Endothelial cell of umbilical vein (primary cell): ENCODE measurements around the gene RAB3GAP1. TPM values are rescaled to one million over a fixed set of nuclear protein-coding genes. Genes with fewer than 3 reads are reported as not detected.

Experiments
- BruUV-seq: library from RNA; stranded (reverse); fragments of 400-500 nt; replicated peaks from 2 replicates; lab custom pipeline; 2021; lab: Mats Ljungman, UMichigan
- CTCF ChIA-PET: fragments of 300-600, 350-600 bp; sonication (Branson Sonifier 250); formaldehyde crosslinking; loops from one replicate; lab custom pipeline; 2021; ENCODE audit warnings: antibody characterized with exemption, inconsistent platforms; lab: Charles Lee
- POLR2A ChIA-PET: fragments of 300-600, 350-600 bp; sonication (Branson Sonifier 250); formaldehyde crosslinking; loops from one replicate; lab custom pipeline; 2021; ENCODE audit warnings: antibody characterized with exemption, inconsistent platforms; lab: Charles Lee
- DNase-seq: peaks from one replicate; pipeline ENCODE4 v3.0.0-alpha.2; 2011; ENCODE audit warnings: low read depth, low spot score
- FAIRE-seq: peaks from 2 replicates; lab custom pipeline; 2011; peaks lifted over from hg19 to GRCh38; lab: Jason Lieb, UNC
- H2AFZ ChIP-seq: 2 replicates; pipeline ENCODE4 v1.6.0; 2012; ENCODE audit warnings: low read depth, low read length, control low read depth, inconsistent platforms
- H3K27ac ChIP-seq: 2 replicates; pipeline ENCODE4 v1.5.1; 2011; ENCODE audit warnings: low read depth, mild to moderate bottlenecking, control low read depth, low read length, moderate library complexity; ENCODE audit not compliant: insufficient read depth
- H3K27me3 ChIP-seq, 2 experiments: 2 replicates each; pipeline versions ENCODE4 v1.6.0 to v1.6.1; 2011; ENCODE audit warnings: low read length in 2 of 2, mixed read lengths in 1 of 2; ENCODE audit not compliant: control insufficient read depth in 2 of 2, insufficient read depth in 2 of 2
- H3K36me3 ChIP-seq, 2 experiments: 2 replicates in 1 of 2; 3 replicates in 1 of 2; pipeline ENCODE4 v1.5.1; 2011; ENCODE audit warnings: low read length in 2 of 2, mild to moderate bottlenecking in 1 of 2, moderate library complexity in 1 of 2; ENCODE audit not compliant: control insufficient read depth in 2 of 2, insufficient read depth in 2 of 2; ENCODE audit errors: extremely low read depth in 1 of 2
- H3K4me1 ChIP-seq: 3 replicates; pipeline ENCODE4 v1.5.1; 2011; ENCODE audit warnings: mild to moderate bottlenecking, low read length; ENCODE audit not compliant: control insufficient read depth, insufficient read depth; ENCODE audit errors: extremely low read depth
- H3K4me2 ChIP-seq: 2 replicates; pipeline ENCODE4 v1.6.1; 2011; ENCODE audit warnings: low read length, control low read depth, mixed read lengths; ENCODE audit not compliant: insufficient read depth
- H3K4me3 ChIP-seq, 3 experiments: fragments of 200-600 bp in 1 of 3; sonication (generic), shearing (Covaris generic) in 1 of 3; replicated peaks in 1 of 3; 2 replicates each; pipeline ENCODE4 v1.5.1; 2011 to 2016; ENCODE audit warnings: control low read depth in 3 of 3, low read length in 3 of 3, mild to moderate bottlenecking in 2 of 3, inconsistent platforms in 1 of 3, low read depth in 1 of 3, moderate library complexity in 1 of 3; ENCODE audit not compliant: insufficient read depth in 1 of 3
- H3K79me2 ChIP-seq: 2 replicates; pipeline ENCODE4 v1.6.0; 2012; ENCODE audit warnings: low read length, inconsistent platforms; ENCODE audit not compliant: control insufficient read depth, insufficient read depth
- H3K9ac ChIP-seq: replicated peaks from 2 replicates; pipeline ENCODE3; 2011; ENCODE audit warnings: low read length, control low read depth; ENCODE audit not compliant: insufficient read depth; ENCODE audit errors: extremely low read depth
- H3K9me1 ChIP-seq: replicated peaks from 3 replicates; pipeline ENCODE4 v1.6.0; 2011; ENCODE audit warnings: mild to moderate bottlenecking, low read length; ENCODE audit not compliant: control insufficient read depth, insufficient read depth; ENCODE audit errors: extremely low read depth
- H3K9me3 ChIP-seq: replicated peaks from 2 replicates; pipeline ENCODE4 v1.5.1; 2012; ENCODE audit warnings: low read length, inconsistent platforms; ENCODE audit not compliant: control insufficient read depth, insufficient read depth
- H4K20me1 ChIP-seq: replicated peaks from 2 replicates; pipeline ENCODE3; 2011; ENCODE audit warnings: mild to moderate bottlenecking, low read length; ENCODE audit not compliant: control insufficient read depth, insufficient read depth; ENCODE audit errors: extremely low read depth
- EZH2 ChIP-seq: IDR thresholded peaks from 2 replicates; pipeline ENCODE4 v1.6.1; 2012; ENCODE audit warnings: borderline replicate concordance, low read depth, mild to moderate bottlenecking, moderate library complexity, low read length, inconsistent platforms; ENCODE audit not compliant: severe bottlenecking
- FOS ChIP-seq: IDR thresholded peaks from 2 replicates; pipeline ENCODE4 v1.6.1; 2011; ENCODE audit warnings: mild to moderate bottlenecking, low read length, moderate library complexity, borderline replicate concordance; ENCODE audit not compliant: insufficient read depth
- GATA2 ChIP-seq: IDR thresholded peaks from 2 replicates; pipeline ENCODE4 v1.7.0; 2011; ENCODE audit warnings: low read depth, mild to moderate bottlenecking, moderate library complexity, mixed read lengths, low read length; ENCODE audit not compliant: insufficient read length, insufficient read depth
- JUN ChIP-seq: IDR thresholded peaks from 2 replicates; pipeline ENCODE4 v1.6.1; 2011; ENCODE audit warnings: borderline replicate concordance, low read depth; ENCODE audit not compliant: insufficient read length, insufficient read depth
- MYC ChIP-seq: IDR thresholded peaks from one replicate; pipeline ENCODE4 v1.6.1; 2011; ENCODE audit warnings: mild to moderate bottlenecking, low read depth, low read length
- POLR2A ChIP-seq: IDR thresholded peaks from 2 replicates; pipeline ENCODE4 v1.6.1; 2012; ENCODE audit warnings: low read depth, mild to moderate bottlenecking, control low read depth, low read length
- POLR2AphosphoS5 ChIP-seq: IDR thresholded peaks from 2 replicates; pipeline ENCODE4 v1.6.1; 2012; ENCODE audit warnings: low read depth, mild to moderate bottlenecking, control low read depth, low read length, moderate library complexity; ENCODE audit not compliant: insufficient read depth
- dilution Hi-C: fragments of 300-500 bp; cut with MboI; formaldehyde crosslinking; loops from one replicate; pipeline ENCODE4 v1.15.0; 2019; ENCODE audit warnings: low sequenced_read_pairs; ENCODE audit not compliant: extremely low pct_ligation_motif_present
- intact Hi-C: fragments of 100-400 bp; cut with micrococcal nuclease; formaldehyde crosslinking; loops from one replicate; pipeline ENCODE4 v1.10.0; 2022
- polyA plus RNA-seq, 4 experiments: library from polyadenylated mRNA; depleted of rRNA in 3 of 4; stranded (reverse) in 3 of 4; unstranded in 1 of 4; fragments of >200 nt; gene quantifications; 2 replicates each; pipeline versions ENCODE4 v1.2.1 to v1.2.3, GENCODE V29; 2011 to 2012; ENCODE audit warnings: missing spikeins in 1 of 4
- total RNA-seq: library from RNA; stranded (reverse); gene quantifications from 2 replicates; pipeline ENCODE4 v1.2.3, GENCODE V29; 2021
- TF ChIP-seq, protein P1 (sequence below): IDR thresholded peaks from 2 replicates; pipeline ENCODE4 v1.6.1; 2011; ENCODE audit not compliant: insufficient read depth, insufficient read length
- TF ChIP-seq, protein P2 (sequence below), 2 donors: IDR thresholded peaks; 1 replicate in 1 of 2; 2 replicates in 1 of 2; pipeline ENCODE4 v1.5.1; 2011; ENCODE audit warnings: low read length in 2 of 2, mild to moderate bottlenecking in 2 of 2, moderate library complexity in 2 of 2, control low read depth in 1 of 2, inconsistent platforms in 1 of 2, low read depth in 1 of 2; ENCODE audit not compliant: insufficient read depth in 1 of 2; ENCODE audit errors: extremely low read depth in 1 of 2

The RAB3GAP1 gene
- total and polyA plus RNA-seq, 2 donors (not counting 3 experiments of a cell fraction or from before 2014, with no cell fraction given) = 14.9 to 39.5 TPM

DNA sequence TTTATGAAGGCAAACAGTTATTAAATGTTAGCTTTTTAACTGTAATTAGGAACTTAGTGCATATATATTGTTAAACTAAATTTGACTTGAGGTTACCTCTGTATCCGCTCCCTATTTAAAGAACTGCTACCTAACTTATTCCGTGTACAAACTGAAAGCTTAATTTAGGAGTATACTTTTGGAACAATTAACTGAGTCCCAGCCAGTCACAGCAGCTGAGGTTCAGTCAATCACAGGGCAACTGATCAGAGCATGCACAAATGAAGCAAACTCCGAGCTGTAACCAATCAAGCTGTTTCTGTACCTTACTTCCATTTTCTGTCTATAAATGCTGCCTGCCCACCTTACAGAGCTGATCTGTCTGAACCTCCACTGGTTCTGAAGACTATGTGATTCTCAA, 61.2 kb downstream of the RAB3GAP1 start:
- no peaks in the 10 kb centered on the region for H3K4me1 ChIP-seq
- no peaks in the 10 kb centered on the region for H3K27me3 ChIP-seq
- no peaks in the 10 kb centered on the region for H3K79me2 ChIP-seq
- no peak for TF ChIP-seq EZH2
- no peak for TF ChIP-seq FOS
- TF ChIP-seq POLR2A = no peak
- TF ChIP-seq POLR2AphosphoS5 = no peak
- TF ChIP-seq, protein P1, sequence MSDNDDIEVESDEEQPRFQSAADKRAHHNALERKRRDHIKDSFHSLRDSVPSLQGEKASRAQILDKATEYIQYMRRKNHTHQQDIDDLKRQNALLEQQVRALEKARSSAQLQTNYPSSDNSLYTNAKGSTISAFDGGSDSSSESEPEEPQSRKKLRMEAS = no peak
- TF ChIP-seq, protein P2, sequence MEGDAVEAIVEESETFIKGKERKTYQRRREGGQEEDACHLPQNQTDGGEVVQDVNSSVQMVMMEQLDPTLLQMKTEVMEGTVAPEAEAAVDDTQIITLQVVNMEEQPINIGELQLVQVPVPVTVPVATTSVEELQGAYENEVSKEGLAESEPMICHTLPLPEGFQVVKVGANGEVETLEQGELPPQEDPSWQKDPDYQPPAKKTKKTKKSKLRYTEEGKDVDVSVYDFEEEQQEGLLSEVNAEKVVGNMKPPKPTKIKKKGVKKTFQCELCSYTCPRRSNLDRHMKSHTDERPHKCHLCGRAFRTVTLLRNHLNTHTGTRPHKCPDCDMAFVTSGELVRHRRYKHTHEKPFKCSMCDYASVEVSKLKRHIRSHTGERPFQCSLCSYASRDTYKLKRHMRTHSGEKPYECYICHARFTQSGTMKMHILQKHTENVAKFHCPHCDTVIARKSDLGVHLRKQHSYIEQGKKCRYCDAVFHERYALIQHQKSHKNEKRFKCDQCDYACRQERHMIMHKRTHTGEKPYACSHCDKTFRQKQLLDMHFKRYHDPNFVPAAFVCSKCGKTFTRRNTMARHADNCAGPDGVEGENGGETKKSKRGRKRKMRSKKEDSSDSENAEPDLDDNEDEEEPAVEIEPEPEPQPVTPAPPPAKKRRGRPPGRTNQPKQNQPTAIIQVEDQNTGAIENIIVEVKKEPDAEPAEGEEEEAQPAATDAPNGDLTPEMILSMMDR (IDR thresholded peaks at IDR 0.05; ENCODE audit: extremely low read depth in 1 of 2, insufficient read depth in 1 of 2, low read depth in 1 of 2, low read length in 2 of 2) = no peak
- no peak for TF ChIP-seq GATA2
- no peak for TF ChIP-seq JUN
- TF ChIP-seq MYC = no peak
- DNase-seq = no peak
- no peak overlapping the region for H3K4me2 ChIP-seq
- no peak overlapping the region for H3K4me3 ChIP-seq
- no peaks in the 10 kb centered on the region for H3K9me3 ChIP-seq
- dilution Hi-C loops = no loop called here
- POLR2A ChIA-PET = interaction anchor here (0.7 kb wide), 1 partner anchor 1789 kb away, joined by 3 read pairs; no protein-coding TSS in a partner anchor
- no peak overlapping the region for H2AFZ ChIP-seq
- H4K20me1 ChIP-seq = no peaks in the 10 kb centered on the region
- no peak for FAIRE-seq
- no peak overlapping the region for H3K27ac ChIP-seq
- BruUV-seq = no TSS peak
- intact Hi-C loops = no loop called here
- peaks cover 0 to 2% of the 10 kb centered on the region in 2 experiments for H3K36me3 ChIP-seq
- H3K9me1 ChIP-seq = no peaks in the 10 kb centered on the region
- CTCF ChIA-PET = interaction anchor here (1.7 kb wide), 1 partner anchor 24 kb away, joined by 4 read pairs; no protein-coding TSS in a partner anchor
- H3K9ac ChIP-seq = no peak overlapping the region
